Uterus (tissue), 4 donors: ENCODE data around the gene OTUB1. TPM values are rescaled to one million over a fixed set of nuclear protein-coding genes. Genes with fewer than 3 reads are reported as not detected.

ENCODE experiments used
- DNase-seq, 2 donors: peaks; one replicate each; pipeline ENCODE4 v3.0.0-alpha.2; 2019 to 2020
- H3K27ac ChIP-seq, 2 donors: fragments of 200-600 bp; sonication (generic); 1 replicate in 1 of 2; 2 replicates in 1 of 2; pipeline ENCODE4 v1.5.1; 2016 to 2018
- H3K27me3 ChIP-seq, 2 donors: fragments of 200-600 bp; sonication (generic); one replicate each; pipeline ENCODE4 v1.5.1; 2018 to 2019; ENCODE audit warnings: control low read depth in 1 of 2
- H3K36me3 ChIP-seq, 2 donors: fragments of 200-600 bp; sonication (generic); one replicate each; pipeline ENCODE4 v1.5.1; 2019; ENCODE audit warnings: control low read depth in 1 of 2
- H3K4me1 ChIP-seq, 2 donors: fragments of 200-600 bp; sonication (generic); one replicate each; pipeline ENCODE4 v1.5.1; 2018 to 2019; ENCODE audit warnings: control low read depth in 1 of 2
- H3K4me3 ChIP-seq, 2 donors: fragments of 200-600 bp; sonication (generic); 1 replicate in 1 of 2; 2 replicates in 1 of 2; pipeline ENCODE4 v1.5.1; 2018 to 2019; ENCODE audit warnings: mild to moderate bottlenecking in 1 of 2
- H3K9me3 ChIP-seq, 2 donors: fragments of 200-600 bp; sonication (generic); one replicate each; pipeline ENCODE4 v1.5.1; 2019; ENCODE audit warnings: control low read depth in 1 of 2
- POLR2A ChIP-seq, 2 donors: fragments of 450-650 bp; IDR thresholded peaks; one replicate each; pipeline ENCODE4 v1.6.1; 2016; ENCODE audit warnings: antibody characterized with exemption in 2 of 2, mild to moderate bottlenecking in 1 of 2, moderate library complexity in 1 of 2
- intact Hi-C: fragments of 100-400 bp; cut with DNase I; formaldehyde crosslinking; loops from one replicate; pipeline ENCODE4 v1.15.1; 2023; ENCODE audit warnings: low total_unique reads
- total RNA-seq, 4 donors: library from RNA; depleted of rRNA in 3 of 4; stranded (reverse); fragments of >200 nt in 3 of 4; gene quantifications; one replicate each; pipeline versions ENCODE4 v1.1.0 to v1.2.4, GENCODE V29; 2014 to 2023
- TF ChIP-seq, protein P1 (sequence below), 4 experiments: fragments of 200-600 bp in 2 of 4; fragments of 450-650 bp in 2 of 4; sonication (generic) in 2 of 4; IDR thresholded peaks; one replicate each; pipeline ENCODE4 v1.5.1; 2016 to 2019; ENCODE audit warnings: antibody characterized with exemption in 4 of 4, mild to moderate bottlenecking in 2 of 4, moderate library complexity in 1 of 4
- donor health status: DM: yes; HTN: yes; CAD: no.

OTUB1 gene
- total RNA-seq, 4 donors from 2014 or later, result 29.5 to 54.6 (median 45.8) TPM

DNA sequence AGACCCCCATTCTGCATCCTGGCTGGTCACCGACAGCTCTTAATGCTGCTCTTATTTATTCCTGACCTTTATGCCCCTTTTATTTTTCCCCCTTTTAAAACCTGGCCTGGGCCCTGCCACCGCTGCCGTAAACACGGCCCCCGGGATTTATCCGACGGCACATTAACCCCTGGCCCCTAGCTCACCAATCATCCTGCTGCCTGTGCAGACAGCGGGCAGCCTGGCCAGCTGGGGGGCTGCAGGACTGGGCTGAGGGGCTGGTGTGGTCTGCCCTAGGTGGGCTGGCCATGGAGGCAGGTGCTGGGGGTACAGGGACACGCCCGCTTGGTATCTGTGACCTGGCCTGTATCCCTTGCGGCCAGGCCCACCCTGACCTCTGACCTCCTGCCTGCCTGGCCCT is 28.1 kb downstream of the OTUB1 start:
- no peaks in the 10 kb centered on the region for H3K4me1 ChIP-seq
- no peaks in the 10 kb centered on the region for H3K9me3 ChIP-seq
- intact Hi-C loops, result no loop called here
- no peaks in the 10 kb centered on the region for H3K36me3 ChIP-seq
- DNase-seq, result no peak
- H3K27me3 ChIP-seq, result no peaks in the 10 kb centered on the region
- TF ChIP-seq POLR2A (IDR thresholded peaks at IDR 0.05), result no peak
- TF ChIP-seq, protein P1, sequence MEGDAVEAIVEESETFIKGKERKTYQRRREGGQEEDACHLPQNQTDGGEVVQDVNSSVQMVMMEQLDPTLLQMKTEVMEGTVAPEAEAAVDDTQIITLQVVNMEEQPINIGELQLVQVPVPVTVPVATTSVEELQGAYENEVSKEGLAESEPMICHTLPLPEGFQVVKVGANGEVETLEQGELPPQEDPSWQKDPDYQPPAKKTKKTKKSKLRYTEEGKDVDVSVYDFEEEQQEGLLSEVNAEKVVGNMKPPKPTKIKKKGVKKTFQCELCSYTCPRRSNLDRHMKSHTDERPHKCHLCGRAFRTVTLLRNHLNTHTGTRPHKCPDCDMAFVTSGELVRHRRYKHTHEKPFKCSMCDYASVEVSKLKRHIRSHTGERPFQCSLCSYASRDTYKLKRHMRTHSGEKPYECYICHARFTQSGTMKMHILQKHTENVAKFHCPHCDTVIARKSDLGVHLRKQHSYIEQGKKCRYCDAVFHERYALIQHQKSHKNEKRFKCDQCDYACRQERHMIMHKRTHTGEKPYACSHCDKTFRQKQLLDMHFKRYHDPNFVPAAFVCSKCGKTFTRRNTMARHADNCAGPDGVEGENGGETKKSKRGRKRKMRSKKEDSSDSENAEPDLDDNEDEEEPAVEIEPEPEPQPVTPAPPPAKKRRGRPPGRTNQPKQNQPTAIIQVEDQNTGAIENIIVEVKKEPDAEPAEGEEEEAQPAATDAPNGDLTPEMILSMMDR (IDR thresholded peaks at IDR 0.05), result no peak
- H3K4me3 ChIP-seq, result no peak overlapping the region
- H3K27ac ChIP-seq, result no peak overlapping the region

DNA sequence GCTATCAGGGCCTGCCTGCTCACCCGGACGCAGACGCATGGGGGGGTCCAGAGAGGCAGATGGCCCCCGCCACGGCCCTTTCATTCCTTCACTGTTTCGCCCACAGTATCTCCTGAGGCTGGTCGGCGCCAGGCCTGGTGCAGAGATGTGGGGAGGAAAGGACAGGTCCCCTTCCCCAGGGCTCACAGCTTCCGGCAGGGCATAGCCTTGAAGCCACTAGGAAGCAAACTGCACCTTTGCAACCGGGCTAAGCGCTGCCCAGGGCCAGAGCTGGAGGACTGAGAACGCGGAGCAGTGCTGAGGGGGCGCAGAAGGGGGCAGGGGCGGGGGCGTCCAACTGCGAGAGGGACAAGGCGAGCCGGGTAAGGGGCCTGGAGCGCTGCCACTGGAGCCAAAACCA is 29.3 kb downstream of the OTUB1 start:
- DNase-seq, result no peak
- H3K27me3 ChIP-seq, result no peaks in the 10 kb centered on the region
- no peak overlapping the region for H3K27ac ChIP-seq
- no peak for TF ChIP-seq POLR2A (IDR thresholded peaks at IDR 0.05)
- TF ChIP-seq, protein P1 (IDR thresholded peaks at IDR 0.05), result no peak
- H3K4me3 ChIP-seq, result no peak overlapping the region
- no peaks in the 10 kb centered on the region for H3K9me3 ChIP-seq
- intact Hi-C loops, result no loop called here
- H3K4me1 ChIP-seq, result no peaks in the 10 kb centered on the region
- no peaks in the 10 kb centered on the region for H3K36me3 ChIP-seq

DNA sequence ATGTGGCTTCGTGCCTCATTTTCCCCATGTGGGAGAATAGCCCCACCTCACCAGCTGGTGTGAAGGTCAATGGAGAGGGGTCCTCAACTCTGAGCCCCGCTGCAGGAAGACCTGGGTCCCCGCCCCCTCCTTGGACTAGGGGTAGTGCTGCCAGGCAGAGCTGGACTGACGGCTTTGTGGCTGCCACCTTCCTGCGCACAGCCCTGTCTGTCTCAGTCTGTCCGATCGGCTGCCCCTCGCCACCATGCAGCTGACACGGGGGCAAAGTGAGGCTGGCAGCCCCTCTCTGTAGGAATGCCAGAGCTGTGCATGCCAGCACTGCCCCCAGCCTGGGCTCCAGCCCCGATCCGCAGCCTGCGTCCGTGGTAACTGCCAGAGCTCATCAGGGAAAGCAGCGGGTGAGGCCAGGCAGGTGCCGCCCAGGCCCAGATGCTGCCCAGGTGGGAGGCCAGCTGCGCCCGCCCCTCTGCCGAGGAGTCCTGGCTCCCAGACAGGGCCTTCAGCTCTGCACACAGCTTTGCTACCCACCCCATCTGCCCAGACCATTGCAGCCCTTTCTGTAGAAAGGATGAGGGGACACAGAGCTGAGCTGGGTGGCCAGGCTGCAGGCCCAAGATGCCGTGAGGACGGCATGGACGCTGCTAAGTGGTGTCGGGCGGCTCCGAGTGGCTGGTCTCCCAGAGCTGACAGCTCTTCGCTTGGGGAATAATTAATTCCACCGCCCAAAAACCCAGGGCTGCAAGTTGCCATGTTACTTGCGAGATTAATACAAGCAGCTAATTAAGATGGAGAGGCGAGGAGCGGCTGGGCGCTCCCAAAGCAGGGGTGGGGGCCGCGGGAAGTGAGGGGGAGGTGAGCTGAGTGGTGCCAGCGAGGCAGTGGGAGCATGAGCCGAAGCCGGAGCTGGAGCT is 30.0 kb downstream of the OTUB1 start:
- Histone ChIP-seq H3K9me3 (no peaks in the 10 kb centered on the region), H3K27ac (no peak overlapping the region), H3K36me3 (no peaks in the 10 kb centered on the region), H3K4me3 (no peak overlapping the region), H3K27me3 (no peaks in the 10 kb centered on the region), H3K4me1 (no peaks in the 10 kb centered on the region)
- DNase-seq, result no peak
- intact Hi-C loops, result no loop called here
- TF ChIP-seq, protein P1 (IDR thresholded peaks at IDR 0.05), result no peak
- no peak for TF ChIP-seq POLR2A (IDR thresholded peaks at IDR 0.05)

DNA sequence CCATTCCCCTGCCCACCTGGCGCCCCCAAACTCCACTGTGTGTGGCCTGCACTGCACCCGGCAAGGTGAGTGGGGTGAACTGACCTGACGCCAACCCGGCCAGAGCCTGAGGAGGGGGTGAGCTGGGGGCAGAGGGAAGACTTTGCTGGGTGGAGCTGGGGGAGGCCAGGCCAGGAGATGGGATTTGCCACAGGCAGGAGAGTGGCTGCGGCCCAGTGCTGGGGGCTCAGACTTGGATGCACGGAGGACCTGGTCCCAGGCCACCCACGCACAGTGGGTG is 31.6 kb downstream of the OTUB1 start:
- Histone ChIP-seq H3K4me1 (no peaks in the 10 kb centered on the region), H3K27me3 (no peaks in the 10 kb centered on the region), H3K36me3 (no peaks in the 10 kb centered on the region), H3K4me3 (no peak overlapping the region), H3K9me3 (no peaks in the 10 kb centered on the region), H3K27ac (no peak overlapping the region)
- no peak for DNase-seq
- TF ChIP-seq, protein P1 (IDR thresholded peaks at IDR 0.05), result no peak
- intact Hi-C loops, result no loop called here

DNA sequence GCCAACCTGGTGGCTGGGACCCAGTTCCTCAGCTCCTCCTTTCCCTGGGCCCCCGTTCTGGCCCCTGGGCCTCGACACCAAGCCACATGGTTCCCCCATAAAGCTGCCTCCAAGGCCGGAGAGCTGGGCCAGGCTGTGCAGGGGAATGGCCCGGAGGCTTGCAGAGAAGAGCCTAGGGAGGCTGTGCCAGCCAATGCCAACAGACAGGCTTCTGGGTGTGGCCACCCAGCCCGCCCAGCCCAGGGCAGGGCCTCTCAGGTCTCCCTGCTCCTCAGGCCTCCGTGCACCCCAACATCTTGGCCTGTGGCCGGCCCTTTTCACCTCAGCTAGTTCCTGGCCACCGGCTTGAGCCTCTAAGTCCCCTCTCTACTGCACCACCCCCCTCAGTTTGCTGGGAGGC is 32.1 kb downstream of the OTUB1 start:
- Histone ChIP-seq H3K27ac (no peak overlapping the region), H3K4me1 (no peaks in the 10 kb centered on the region), H3K9me3 (no peaks in the 10 kb centered on the region), H3K36me3 (no peaks in the 10 kb centered on the region), H3K4me3 (no peak overlapping the region), H3K27me3 (no peaks in the 10 kb centered on the region)
- DNase-seq, result no peak
- TF ChIP-seq, protein P1 (IDR thresholded peaks at IDR 0.05), result no peak
- TF ChIP-seq POLR2A (IDR thresholded peaks at IDR 0.05), result no peak
- intact Hi-C loops, result no loop called here
